Glutamatergic neuron (in vitro differentiated cells): ENCODE results near the gene LRRFIP2. TPM values are rescaled to one million over a fixed set of nuclear protein-coding genes. Genes with fewer than 3 reads are reported as not detected.

Experiments
- DNase-seq: peaks from one replicate; pipeline ENCODE4 v3.0.0; 2022
- H3K27ac Mint-ChIP-seq: one replicate; pipeline ENCODE4 v1.8.0; 2020; ENCODE audit warnings: mild to moderate bottlenecking, mixed read lengths, inconsistent platforms; ENCODE audit not compliant: unreplicated experiment
- H3K27me3 Mint-ChIP-seq: one replicate; pipeline ENCODE4 v1.8.0; 2020; ENCODE audit warnings: mild to moderate bottlenecking, moderate library complexity, mixed read lengths, inconsistent platforms; ENCODE audit not compliant: unreplicated experiment
- H3K36me3 Mint-ChIP-seq: one replicate; pipeline ENCODE4 v1.8.0; 2020; ENCODE audit warnings: mild to moderate bottlenecking, mixed read lengths, inconsistent platforms; ENCODE audit not compliant: unreplicated experiment
- H3K4me1 Mint-ChIP-seq: one replicate; pipeline ENCODE4 v1.8.0; 2020; ENCODE audit warnings: mild to moderate bottlenecking, low read depth, mixed read lengths, inconsistent platforms; ENCODE audit not compliant: unreplicated experiment
- H3K4me3 Mint-ChIP-seq: one replicate; pipeline ENCODE4 v1.8.0; 2020; ENCODE audit warnings: mild to moderate bottlenecking, mixed read lengths, inconsistent platforms; ENCODE audit not compliant: unreplicated experiment
- H3K9me3 Mint-ChIP-seq: one replicate; pipeline ENCODE4 v1.8.0; 2020; ENCODE audit warnings: mild to moderate bottlenecking, moderate library complexity, mixed read lengths, inconsistent platforms; ENCODE audit not compliant: unreplicated experiment
- CTCF ChIP-seq: fragments of 200-600 bp; sonication (generic); IDR thresholded peaks from one replicate; pipeline ENCODE4 v1.5.0; 2021; ENCODE audit not compliant: partially characterized antibody, unreplicated experiment
- total RNA-seq: library from RNA; stranded (reverse); fragmentation: NEBNext Ultra II Directional; extraction: Animal tissue kit (Norgen Biotek cat#: 25700); gene quantifications from one replicate; pipeline ENCODE4 v1.2.1, GENCODE V29; 2021; ENCODE audit not compliant: unreplicated experiment

Gene LRRFIP2
- total RNA-seq, 1 donor from 2014 or later = 45.3 TPM

DNA sequence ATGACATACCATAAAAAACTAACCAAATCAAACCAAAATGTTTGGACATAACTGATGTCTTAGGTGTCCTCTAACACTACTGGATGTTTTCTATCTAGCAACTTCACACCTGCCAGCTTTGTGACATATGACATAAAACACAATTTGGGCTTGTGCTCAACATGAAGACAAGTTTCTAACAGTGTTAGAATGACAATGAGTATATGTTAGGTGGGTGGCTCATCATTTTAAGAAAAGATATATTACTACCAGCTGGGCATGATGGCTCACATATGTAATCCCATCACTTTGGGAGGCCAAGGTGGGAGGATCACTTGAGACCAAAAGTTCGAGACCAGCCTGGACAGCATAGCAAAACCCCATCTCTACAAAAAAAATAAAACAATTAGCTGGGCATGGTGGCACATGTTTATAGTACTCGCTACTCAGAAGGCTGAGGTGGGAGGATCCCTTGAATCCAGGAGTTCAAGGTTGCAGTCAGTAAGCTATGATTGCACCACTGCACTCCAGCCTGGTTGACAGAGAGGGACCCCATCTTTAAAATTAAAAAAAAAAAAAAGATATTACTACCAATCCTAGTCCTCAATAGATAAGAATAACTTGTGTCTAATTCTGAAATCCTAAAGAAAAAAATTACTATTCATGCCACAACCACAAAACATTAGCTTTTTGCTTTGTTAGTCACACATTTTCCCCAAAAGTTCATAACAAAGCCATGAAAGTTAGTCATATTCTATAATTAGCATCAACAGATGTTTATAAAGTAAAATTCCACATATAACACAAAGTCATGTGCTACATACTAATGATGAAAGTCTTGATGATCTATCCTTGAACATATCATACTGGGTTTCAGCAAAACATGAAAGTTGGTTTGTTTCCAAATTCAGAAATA lies 59.9 kb downstream of the LRRFIP2 start:
- H3K9me3 Mint-ChIP-seq = no peaks in the 10 kb centered on the region
- TF ChIP-seq CTCF = no peak
- H3K27ac Mint-ChIP-seq = no peak overlapping the region
- no peaks in the 10 kb centered on the region for H3K36me3 Mint-ChIP-seq
- no peaks in the 10 kb centered on the region for H3K27me3 Mint-ChIP-seq
- no peak overlapping the region for H3K4me3 Mint-ChIP-seq
- H3K4me1 Mint-ChIP-seq = no peaks in the 10 kb centered on the region
- no peak for DNase-seq

DNA sequence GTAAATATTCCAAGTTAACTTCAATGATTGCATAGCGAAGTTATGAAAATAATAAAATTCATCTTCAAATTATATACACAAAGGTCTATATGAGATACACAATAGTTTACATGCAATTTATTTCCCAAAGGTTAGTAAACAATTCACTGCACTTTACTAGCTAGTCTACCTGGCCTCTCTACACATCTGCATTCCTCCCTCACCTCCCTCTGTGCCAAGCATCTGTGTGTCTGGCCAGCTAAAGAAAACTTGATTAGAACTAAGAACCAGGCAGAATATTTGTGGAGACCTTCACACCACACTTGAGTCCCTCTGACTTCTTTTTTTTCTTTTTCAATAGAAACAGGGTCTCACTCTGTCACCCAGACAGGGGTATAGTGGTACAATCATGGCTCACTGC lies 61.4 kb downstream of the LRRFIP2 start:
- H3K9me3 Mint-ChIP-seq = no peaks in the 10 kb centered on the region
- H3K4me1 Mint-ChIP-seq = no peaks in the 10 kb centered on the region
- H3K36me3 Mint-ChIP-seq = no peaks in the 10 kb centered on the region
- no peak overlapping the region for H3K4me3 Mint-ChIP-seq
- no peak for TF ChIP-seq CTCF
- no peak overlapping the region for H3K27ac Mint-ChIP-seq
- no peak for DNase-seq
- H3K27me3 Mint-ChIP-seq = no peaks in the 10 kb centered on the region

- no peaks in the 10 kb centered on the region for H3K36me3 Mint-ChIP-seq
- H3K9me3 Mint-ChIP-seq = no peaks in the 10 kb centered on the region
- H3K27me3 Mint-ChIP-seq = no peaks in the 10 kb centered on the region
- H3K4me3 Mint-ChIP-seq = no peak overlapping the region
- no peak for TF ChIP-seq CTCF
- no peaks in the 10 kb centered on the region for H3K4me1 Mint-ChIP-seq
- DNase-seq = no peak
- no peak overlapping the region for H3K27ac Mint-ChIP-seq
Observed at GRCh38 chr3:37111199-37111598, 63.2 kb downstream of the LRRFIP2 start.

- Mint-ChIP-seq H3K27me3 (peaks cover 2% of the 10 kb centered on the region), H3K4me3 (no peak overlapping the region), H3K36me3 (no peaks in the 10 kb centered on the region), H3K4me1 (no peaks in the 10 kb centered on the region), H3K9me3 (no peaks in the 10 kb centered on the region), H3K27ac (no peak overlapping the region)
- TF ChIP-seq CTCF = no peak
- DNase-seq = no peak
Observed at GRCh38 chr3:37107846-37108245, 66.5 kb downstream of the LRRFIP2 start.

- H3K36me3 Mint-ChIP-seq = no peaks in the 10 kb centered on the region
- no peak overlapping the region for H3K4me3 Mint-ChIP-seq
- H3K4me1 Mint-ChIP-seq = no peaks in the 10 kb centered on the region
- peaks cover 2% of the 10 kb centered on the region for H3K27me3 Mint-ChIP-seq
- DNase-seq = no peak
- H3K9me3 Mint-ChIP-seq = no peaks in the 10 kb centered on the region
- no peak overlapping the region for H3K27ac Mint-ChIP-seq
- TF ChIP-seq CTCF = no peak
Observed at GRCh38 chr3:37103103-37103808, 71.1 kb downstream of the LRRFIP2 start.
